Left renal cortex interstitium (tissue), 4 donors: ENCODE data around the gene SPRED1. TPM values are rescaled to one million over a fixed set of nuclear protein-coding genes. Genes with fewer than 3 reads are reported as not detected.
"Not testable (repeated sequence)": the region's sequence is repeated elsewhere in the genome, so short reads cannot be mapped to it uniquely, and the experiment has no call there.

Experiments
- DNase-seq, 4 donors: peaks; one replicate each; pipeline ENCODE4 v3.0.0-alpha.2; 2013; ENCODE audit warnings: low read depth in 4 of 4, low spot score in 2 of 4, missing footprints in 1 of 4
- polyA plus RNA-seq, 4 donors: library from polyadenylated mRNA; unstranded; fragments of 120-200 nt; gene quantifications; one replicate each; pipeline ENCODE4 v1.2.1, GENCODE V29; 2013; ENCODE audit not compliant: insufficient read length in 4 of 4

The SPRED1 gene
- polyA plus RNA-seq, 4 donors: 28.1 to 38.4 (median 34.7) TPM

DNA sequence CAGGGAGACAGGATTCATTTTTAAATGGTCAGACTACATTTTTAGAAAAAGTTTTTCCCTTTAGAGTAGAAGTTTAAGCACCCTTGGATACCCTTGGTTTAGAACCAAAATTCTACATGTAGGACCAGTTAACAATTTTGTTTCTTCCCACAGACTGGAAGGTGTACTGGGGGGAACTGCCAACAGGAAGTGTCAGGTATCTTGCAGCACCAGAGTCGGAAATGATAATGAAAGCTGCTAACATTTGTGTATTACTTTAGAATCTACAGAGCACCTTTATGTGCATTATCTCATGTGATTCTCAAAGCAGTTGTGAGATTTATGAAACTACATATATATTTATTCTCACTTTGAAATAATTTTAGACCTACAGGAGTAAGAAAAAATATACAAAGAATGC, 21.5 kb downstream of the SPRED1 start:
- DNase-seq: no peak

DNA sequence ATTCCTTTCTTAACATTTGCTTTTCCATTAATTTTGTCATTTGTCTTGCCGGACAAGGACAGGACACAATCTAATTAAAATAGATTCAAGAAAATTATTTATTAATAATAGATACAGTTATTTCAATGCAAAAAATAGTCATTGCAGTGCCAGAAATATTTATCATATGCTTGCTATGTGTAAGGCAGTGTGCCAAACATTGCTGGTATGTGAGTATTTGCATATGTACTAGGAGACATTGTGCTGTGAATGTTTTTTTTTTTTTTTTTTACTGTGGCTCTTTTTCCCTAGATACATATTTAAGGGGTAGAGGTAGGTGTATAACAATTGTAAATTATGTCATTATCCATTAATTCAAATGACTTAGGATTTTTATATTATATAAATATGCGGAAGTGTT, 23.3 kb downstream of the SPRED1 start:
- no peak for DNase-seq

DNA sequence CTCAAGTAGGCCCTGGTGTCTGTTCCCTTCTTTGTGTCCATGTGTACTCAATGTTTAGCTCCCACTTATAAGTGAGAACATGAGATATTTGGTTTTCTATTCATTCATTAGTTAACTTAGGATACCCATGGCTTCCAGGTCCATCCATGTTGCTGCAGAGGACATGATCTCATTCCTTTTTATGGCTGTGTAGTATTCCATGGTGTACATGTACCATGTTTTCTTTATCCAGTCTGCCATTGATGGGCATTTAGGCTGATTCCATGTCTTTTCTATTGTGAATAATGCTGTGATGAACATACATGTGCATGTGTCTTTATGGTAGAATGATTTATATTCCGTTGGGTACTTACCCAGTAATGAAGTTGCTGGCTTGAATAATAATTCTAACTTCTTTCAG, 24.6 kb downstream of the SPRED1 start:
- DNase-seq: not testable (repeated sequence)

DNA sequence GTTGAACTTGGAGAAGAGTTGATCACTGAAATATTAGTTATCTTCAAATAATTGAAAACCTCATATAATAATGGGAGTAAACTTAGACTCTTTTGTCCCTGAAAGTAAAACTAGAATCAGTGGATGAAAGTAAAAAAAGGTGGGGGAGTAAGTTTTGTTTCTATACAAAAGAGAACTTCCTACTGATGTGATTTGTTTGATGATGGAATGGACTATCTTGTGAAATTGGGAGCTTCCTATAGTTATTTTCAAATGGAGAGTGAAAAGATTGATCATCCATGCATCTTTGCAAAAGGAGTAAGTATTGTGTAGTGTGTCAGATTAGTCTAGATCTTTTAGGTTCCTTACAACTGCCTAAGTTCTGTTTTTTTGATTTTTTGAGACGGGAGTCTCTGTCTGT, 28.4 kb downstream of the SPRED1 start:
- no peak for DNase-seq

DNA sequence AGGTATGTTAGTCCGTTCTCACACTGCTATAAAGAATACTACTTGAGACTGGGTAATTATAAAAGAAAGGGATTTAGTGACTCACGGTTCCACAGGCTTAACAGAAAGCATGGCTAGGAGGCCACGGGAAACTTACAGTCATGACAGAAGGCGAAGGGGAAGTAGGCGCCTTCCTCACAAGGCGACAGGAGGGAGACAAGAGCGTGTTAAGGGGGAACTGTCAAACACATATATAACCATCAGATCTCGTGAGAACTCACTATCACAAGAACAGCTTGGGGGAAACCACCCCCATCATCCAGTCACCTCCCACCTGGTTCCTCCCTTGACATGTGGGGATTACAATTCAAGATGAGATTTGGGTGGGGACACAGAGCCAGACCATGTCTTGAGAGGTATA, 30.4 kb downstream of the SPRED1 start:
- no peak for DNase-seq

DNA sequence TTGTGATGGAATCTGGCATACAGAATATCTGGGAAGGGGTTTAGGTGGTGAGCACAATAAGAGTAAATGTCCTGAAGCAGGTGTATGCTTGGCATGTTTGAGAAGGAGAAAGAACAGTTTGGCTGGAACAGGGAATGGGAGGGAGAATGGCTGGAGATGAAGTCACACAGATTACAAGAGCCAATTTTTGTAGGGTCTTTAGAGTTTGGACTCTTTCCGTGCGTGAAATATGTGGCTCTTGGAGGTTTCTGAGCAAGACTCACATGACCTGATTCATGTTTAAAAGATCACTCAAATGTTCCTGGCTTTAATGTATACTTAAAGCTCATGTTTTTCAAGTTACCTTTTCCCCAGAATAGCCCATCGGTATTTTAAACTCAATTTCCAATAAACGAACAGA, 32.8 kb downstream of the SPRED1 start:
- no peak for DNase-seq

DNA sequence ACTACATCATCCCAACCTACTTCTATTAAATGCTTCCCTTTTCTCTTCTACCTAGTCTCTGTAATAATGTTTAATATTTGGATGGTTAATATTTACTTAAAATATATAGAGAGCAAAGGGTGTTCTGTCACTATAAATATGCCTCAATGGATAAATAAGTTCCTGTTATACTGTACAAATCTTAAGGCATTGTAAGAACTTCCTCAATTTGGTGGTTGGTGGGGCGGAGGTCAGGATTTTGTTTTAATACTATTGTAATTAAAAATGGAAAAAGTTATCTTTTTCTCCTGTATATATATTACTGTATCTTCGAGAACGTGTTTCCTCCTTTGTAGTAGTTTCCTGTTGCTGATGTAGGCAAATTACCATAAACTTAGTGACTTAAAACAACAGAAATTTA, 41.5 kb downstream of the SPRED1 start:
- DNase-seq: no peak

DNA sequence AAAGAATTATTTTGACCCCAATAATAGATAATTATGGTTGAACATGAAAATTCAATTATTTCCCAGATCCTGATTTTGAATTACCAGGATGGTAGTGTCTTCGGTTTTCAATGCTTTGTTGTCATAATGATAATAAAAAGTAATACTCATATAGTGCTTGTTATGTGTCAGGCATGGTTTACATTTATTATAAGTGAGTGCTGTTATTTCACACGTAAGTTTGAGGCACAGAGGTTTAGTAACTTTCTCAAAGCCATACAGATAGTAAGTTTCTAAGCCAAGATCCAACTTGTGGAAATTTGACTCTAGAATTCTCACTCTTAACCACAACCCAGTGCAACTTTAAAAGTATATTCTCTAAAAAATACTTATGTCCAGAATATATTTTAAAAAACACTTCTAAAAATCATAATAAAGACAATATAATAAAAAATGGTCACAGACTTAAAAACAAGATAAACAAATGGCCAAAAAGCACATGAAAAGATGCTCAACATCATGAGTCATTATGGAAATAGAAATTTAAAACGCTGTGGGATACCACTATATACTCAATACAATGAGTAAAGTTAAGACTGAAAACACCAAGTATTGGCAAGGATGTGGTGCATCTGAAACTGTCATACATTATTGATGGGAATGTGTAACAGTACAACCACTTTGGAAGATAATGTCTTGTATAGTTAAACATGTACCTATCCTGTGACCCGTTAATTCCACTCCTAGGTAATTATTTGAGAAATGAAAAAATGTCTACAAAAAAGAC, 45.2 kb downstream of the SPRED1 start:
- no peak for DNase-seq

DNA sequence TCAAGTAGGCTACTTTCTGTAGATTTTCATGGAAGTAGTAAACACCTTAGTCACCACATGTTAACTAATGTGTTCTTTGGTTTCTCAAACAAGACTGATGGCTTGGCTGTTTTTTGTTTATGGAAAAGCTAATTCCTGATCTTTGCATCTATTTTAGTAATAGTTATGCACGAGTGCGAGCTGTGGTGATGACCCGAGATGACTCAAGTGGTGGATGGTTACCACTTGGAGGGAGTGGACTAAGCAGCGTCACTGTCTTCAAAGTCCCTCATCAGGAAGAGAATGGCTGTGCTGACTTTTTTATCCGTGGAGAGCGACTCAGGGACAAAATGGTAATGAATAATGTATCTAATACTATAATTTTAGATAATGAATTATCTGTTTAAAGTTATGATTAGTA, 46.6 kb downstream of the SPRED1 start:
- DNase-seq: no peak

DNA sequence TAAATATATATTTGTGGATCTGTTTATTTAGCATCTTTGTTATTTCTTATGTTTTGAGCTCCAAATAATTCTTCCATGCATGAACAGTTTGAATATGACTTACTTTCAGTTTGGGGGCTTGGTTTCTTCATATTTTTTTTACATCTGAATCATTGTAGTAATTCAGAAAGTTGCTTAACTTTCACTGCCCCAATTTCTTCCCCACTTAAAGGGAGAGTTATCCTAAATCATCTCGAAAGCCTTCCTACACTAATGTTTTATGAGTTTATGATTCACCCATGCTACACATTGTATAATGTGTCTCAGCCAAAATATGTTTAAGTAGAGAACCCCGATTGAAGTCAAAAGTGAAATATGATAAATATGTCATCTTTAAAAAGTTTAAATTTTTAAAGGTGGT, 47.8 kb downstream of the SPRED1 start:
- no peak for DNase-seq

DNA sequence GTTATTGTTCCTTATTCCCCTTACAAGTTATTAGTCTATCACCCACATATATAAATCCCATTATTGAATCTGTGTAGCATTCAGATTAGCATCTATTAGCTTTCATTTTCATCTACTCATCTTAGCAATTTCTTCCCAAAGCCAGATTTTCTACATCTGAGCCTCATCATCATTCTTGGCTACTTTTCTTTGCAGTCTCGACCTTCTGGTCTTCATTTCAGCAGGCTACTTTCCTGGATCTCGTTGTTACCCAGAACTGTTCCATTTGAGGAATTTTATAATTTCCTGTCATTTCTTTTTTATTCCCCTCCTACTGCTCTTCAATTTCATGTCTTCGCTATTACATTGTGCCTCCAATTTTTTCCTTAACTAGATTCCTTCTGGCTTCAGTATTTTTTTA, 51.8 kb downstream of the SPRED1 start:
- DNase-seq: no peak

DNA sequence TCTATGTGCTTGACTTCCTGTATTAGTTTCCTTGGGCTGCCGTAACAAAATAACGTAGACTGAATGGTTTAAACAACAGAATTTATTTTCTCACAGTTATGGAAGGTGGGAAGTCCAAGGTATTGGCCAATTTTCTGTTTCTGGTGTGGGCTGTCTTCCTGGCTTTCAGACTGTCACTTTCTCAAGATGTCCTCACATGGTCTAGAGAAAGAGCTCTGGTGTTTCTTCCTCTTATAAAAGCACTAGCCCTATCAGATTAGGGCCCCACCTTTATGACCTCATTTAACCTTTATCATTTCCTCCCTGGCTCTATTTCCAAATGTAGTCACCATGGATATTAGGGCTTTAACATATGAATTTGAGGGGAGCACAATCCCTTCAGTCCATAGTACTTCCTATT, 54.6 kb downstream of the SPRED1 start:
- no peak for DNase-seq

DNA sequence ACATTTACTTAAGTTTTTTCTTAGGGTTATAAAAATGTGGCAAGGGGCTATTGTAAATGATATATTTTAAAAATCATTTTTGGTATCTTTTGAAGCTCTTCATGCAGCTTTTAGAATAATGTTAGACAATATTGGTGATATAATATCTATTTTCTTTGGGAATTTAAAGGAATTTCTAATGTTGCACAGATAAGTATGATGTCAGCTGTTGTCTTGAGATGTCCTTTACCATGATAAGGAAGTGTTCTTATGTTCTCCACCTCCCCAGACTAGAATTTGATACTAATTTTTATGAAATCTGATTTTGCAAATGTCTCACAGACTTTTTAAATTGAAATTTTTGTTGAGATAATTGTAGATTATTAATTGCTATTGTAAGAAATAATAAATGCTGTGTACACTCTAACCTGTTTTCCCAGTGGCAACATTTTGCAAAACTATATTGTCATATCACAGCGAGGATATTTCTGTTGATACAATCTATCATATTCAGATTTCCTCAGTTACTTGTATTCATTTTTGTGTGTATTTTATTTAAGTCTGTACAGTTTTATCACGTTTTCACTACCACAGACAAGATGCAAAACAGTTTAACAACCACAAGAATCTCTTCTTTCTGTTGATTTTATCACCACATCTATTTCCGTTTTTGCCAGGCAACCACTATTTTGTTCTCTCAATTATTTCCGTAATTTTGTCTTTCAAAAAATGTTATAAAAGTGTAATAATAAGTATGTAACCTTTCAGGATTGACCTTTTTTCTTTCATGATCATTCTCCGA, 55.4 kb downstream of the SPRED1 start:
- DNase-seq: no peak

DNA sequence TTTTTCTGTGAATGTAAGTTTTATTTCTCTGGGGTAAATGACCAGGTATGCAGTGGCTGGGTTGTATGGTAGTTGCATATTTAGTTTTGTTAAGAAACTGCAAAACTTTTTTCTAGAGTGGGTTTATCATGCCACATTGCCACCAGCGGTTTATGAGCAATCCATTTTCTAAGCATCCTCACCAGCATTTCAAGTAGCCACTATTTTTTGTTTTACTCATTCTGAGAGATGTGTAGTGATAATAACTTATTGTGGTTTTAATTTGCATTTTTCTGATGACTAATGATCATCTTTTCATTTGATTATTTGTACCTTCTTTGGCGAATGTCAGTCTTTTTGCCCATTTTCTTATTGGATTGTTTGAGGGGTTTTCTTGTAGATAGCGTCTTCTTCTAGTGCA, 56.2 kb downstream of the SPRED1 start:
- no peak for DNase-seq

DNA sequence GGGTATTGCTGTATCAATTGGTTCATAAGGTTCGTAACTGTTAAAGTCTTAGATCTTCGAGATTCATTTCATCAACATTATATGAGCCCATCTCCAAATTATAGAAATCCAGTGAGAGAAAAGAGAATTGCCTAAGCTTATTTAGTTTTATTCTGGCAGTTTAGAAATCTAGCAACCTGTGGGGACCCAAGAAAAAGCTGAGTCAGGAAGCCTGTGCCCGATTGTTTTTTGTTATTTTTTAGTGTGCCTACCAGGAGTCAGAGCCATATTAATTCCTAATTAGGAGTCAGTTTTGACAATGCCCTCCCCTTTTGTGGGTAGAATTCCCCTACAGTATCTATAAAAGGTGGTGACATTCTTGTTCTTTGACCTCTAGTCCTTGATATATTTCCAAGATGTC, 59.6 kb downstream of the SPRED1 start:
- DNase-seq: no peak

DNA sequence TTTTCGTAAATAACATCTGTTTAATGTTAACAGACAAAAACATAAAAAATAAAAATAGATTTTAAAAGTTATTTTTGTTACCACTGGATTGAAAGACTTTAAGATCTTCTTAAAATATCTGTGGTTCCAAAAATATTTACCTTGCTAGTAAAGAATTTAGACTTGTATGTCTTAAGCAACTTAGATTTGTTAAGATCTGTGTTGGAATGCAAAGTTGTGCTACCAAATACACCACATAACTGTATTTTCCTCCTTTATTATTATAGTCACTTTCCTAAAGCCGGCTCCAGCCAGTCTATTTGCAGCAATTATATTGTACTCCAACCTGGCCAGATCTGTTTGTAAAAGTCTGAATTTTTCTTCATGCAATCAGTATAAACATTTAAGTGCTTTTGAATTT, 63.7 kb downstream of the SPRED1 start:
- DNase-seq: no peak

DNA sequence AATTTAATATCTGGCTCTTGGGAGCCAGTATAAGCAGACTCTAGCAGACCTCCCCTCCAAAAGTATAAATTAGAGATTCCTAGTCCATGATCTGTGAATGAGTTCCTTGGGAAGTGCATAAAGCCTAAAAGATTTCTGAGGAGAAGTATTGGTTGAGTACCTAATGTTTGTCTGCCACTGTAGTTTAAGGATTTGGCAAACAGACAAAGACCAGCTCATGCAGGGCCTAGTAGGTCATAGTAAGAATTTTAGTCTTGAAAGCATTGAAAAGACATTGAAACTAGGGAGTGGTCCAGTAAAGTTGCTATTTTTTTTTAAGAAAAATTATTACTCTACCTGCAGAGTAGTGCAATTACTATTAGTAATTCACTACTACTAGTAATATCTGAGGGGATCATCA, 67.5 kb downstream of the SPRED1 start:
- no peak for DNase-seq

DNA sequence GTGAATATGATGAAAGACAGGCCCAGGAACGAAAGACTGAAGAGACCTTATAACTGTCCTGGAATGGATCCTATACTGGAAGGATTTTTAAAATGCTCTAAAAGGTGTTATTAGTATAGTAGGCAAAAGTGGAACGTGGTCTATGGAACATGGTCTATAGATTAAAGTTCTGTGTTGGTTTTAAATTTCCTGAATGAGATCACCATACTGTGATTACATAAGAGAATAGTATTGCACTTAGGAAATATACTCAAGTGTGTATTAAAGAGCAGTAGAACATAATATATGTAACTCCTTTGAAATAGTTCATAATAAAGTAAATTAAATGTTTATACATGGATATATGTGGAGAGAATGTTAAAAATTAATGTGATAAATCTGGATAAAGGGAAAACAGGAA, 68.2 kb downstream of the SPRED1 start:
- DNase-seq: no peak

DNA sequence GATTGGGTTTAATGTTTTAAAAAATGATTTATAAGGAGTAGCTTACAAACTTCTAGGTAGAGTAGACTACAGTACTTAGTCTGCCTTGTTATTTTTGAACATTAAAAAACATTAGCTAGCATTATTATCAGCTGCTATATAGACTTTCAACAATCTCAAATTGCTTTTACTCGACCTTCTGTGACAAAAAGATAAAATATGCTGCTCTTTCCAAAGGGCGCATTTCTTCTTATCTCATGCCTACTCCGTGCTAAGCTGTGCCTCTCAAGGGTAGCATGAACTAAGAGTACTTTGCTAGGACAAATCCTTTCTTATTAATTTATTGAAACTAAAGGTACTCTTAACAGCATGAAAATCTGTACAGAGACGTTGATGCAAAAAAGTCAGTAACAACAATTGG, 71.3 kb downstream of the SPRED1 start:
- DNase-seq: no peak

DNA sequence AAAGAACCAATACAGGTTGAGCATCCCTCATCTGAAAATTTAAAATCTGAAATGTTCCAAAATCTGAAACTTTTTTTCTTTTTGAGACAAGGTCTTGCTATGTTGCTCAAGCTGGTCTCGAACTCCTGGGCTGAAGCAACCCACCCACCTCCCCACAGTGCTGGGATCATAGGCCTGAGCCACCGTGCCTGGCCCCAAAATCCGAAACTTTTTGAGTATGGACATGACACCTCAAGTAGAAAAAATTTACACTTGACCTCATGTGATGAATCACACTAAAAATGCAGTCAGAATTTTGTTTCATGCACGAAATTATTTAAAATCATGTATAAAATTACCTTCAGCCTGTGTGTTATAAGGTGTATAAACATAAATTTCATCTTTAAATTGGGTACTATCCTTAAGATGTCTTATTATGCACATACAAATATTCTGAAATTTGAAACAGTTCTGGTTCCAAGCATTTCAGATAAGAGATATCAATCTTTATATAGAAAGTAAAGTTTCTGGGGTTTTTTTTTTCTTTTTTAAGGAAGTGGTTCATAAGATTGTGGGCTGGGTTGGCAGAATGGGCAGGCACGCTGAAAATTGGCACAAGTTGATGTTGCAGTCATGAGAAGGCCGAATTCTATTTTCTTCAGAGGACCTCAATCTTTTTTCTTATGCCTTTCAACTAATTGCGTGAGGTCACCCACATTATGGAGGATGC, 72.5 kb downstream of the SPRED1 start:
- no peak for DNase-seq

DNA sequence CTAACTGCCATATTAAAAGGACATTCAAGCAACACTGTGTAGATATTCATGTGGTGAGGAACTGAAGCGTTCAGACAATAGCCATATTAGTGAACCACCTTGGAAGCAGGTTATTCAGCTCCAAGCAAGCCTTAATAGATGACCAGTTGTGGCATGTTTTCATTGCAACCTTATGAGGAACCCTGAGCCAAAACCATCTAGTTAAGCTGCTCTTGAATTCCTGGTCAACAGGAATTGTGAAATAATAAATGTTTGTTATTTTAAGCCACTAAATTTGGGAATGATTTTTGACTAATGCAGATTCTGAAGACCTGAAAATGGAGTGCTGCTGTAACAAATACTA, 73.0 kb downstream of the SPRED1 start:
- DNase-seq: no peak

DNA sequence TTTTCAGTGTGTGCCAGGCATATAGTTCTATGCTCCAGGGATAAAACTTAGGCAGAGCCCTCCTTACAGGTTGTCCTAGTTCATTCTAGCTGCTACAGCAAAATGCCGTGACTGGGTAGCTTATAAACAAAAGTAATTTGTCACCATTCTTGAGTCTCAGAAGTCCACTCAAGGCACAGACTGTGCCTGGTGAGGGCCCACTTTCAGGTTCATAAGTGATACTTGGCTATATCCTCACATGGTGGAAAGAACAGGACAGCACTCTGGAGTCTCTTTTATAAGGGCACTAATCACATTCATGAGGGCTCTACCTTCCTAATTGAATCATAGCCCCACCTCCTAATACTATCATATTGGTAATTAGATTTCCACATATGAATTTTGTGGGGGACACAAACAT, 80.1 kb downstream of the SPRED1 start:
- DNase-seq: no peak
